ENCODE data around the gene NFE2L1. TPM values are rescaled to one million over a fixed set of nuclear protein-coding genes. Genes with fewer than 3 reads are reported as not detected.
A peak's percentile ranks its signal among the peaks of the same experiment; 100 is the strongest.

Gene NFE2L1
- 241 and 283 TPM in 2 replicates for polyA plus RNA-seq (2011; rRNA removed)
- 75.7 and 97.7 TPM in 2 replicates for polyA plus RNA-seq (2012; cell fraction: cytosol; rRNA removed)
- polyA plus RNA-seq (2012; cell fraction: nucleus; rRNA removed) = 151 and 159 TPM in 2 replicates
- polyA plus RNA-seq (2017; fragmentation: RNase III; extraction: RNeasy Plus Mini Kit Qiagen cat#74134 plus additional on column Dnase treatment) = 104 to 111 TPM (median 108 TPM) in 3 replicates
- 151 and 163 TPM in 2 replicates for polyA minus RNA-seq (2011; rRNA and poly(A)+ RNA removed)

GRCh38 chr17:48047741-48048383 lies at the start of gene NFE2L1:
NFE2L1 (plus strand) TSS chr17:48048359; CDS start chr17:48051119, 2,760 bp downstream.
- H3K27ac ChIP-seq = peak within 1 kb of the TSS; percentile 95 to 99
- H3K4me3 ChIP-seq = peak within 1 kb of the TSS; percentile 79
- ChIA-PET POLR2A (interaction anchor here (0.7 to 6.7 kb wide), 31 partner anchors 8 to 589 kb away, joined by 3 to 59 read pairs (median 8); partner anchors contain the start of genes CBX1, CDK5RAP3, HOXB9 and LRRC46), CTCF (interaction anchor here (1.0 to 46.6 kb wide), 10 partner anchors 13 to 127 kb away, joined by 3 to 1398 read pairs (median 6); partner anchors contain the start of gene COPZ2)
- no peaks in the 10 kb centered on the region for H3K9me3 ChIP-seq
- peak within 1 kb of the TSS; percentile 94 for H3K4me2 ChIP-seq
- ATAC-seq (peak; percentile 90 to 95), FAIRE-seq (no peak), DNase-seq (ENCODE audit: low read depth in 1 of 2, low spot score in 1 of 2) (peak; percentile 98 to 100)
- WGBS (ENCODE audit: missing lambda C conversion rate) = 2% methylated on average over 40 of the region's 47 CpGs
- peaks cover 52% of the 10 kb centered on the region for H3K4me1 ChIP-seq
- TF ChIP-seq MYC (IDR thresholded peaks at IDR 0.05; ENCODE audit: borderline replicate concordance, low read length) = peak; percentile 99
- peak; percentile 81 for TF ChIP-seq MAFK (IDR thresholded peaks at IDR 0.05; ENCODE audit: partially characterized antibody)
- peak; percentile 95 for TF ChIP-seq HEYL (CRISPR knock-in tag; IDR thresholded peaks at IDR 0.05)
- peak; percentile 94 for TF ChIP-seq TFCP2L1 (CRISPR knock-in tag; IDR thresholded peaks at IDR 0.05)
- no peak for TF ChIP-seq CTCF (IDR thresholded peaks at IDR 0.05)
- TF ChIP-seq EP300 (IDR thresholded peaks at IDR 0.05) = no peak
- TF ChIP-seq RAD21 (conservative IDR thresholded peaks at IDR 0.05 in 1 of 2, IDR thresholded peaks at IDR 0.05 in 1 of 2) = no peak
- peak; percentile 100 for TF ChIP-seq MAX (IDR thresholded peaks at IDR 0.05)
- TF ChIP-seq SREBF2 (IDR thresholded peaks at IDR 0.05) = no peak
- peak; percentile 90 for TF ChIP-seq RARB (CRISPR knock-in tag; IDR thresholded peaks at IDR 0.05)
- no peak for TF ChIP-seq MAZ (IDR thresholded peaks at IDR 0.05; ENCODE audit: borderline replicate concordance, low read depth, low read length)
- TF ChIP-seq CHD4 (IDR thresholded peaks at IDR 0.05; ENCODE audit: borderline replicate concordance) = no peak
- peak; percentile 77 for TF ChIP-seq RFX5 (IDR thresholded peaks at IDR 0.05)
- no peak for TF ChIP-seq SMC3 (IDR thresholded peaks at IDR 0.05)
- no peak for TF ChIP-seq NR3C1 (IDR thresholded peaks at IDR 0.05)
- no peak for TF ChIP-seq ELK1 (IDR thresholded peaks at IDR 0.05; ENCODE audit: low read depth, low read length)
- peak; percentile 96 for TF ChIP-seq TP53 (CRISPR knock-in tag; IDR thresholded peaks at IDR 0.05)
- peak; percentile 97 for TF ChIP-seq EHF (CRISPR knock-in tag; IDR thresholded peaks at IDR 0.05)
- peak; percentile 99 for TF ChIP-seq PBX3 (IDR thresholded peaks at IDR 0.05)
- TF ChIP-seq PHF8 (IDR thresholded peaks at IDR 0.05; ENCODE audit: borderline replicate concordance, low read depth) = peak; percentile 81
- TF ChIP-seq REST (IDR thresholded peaks at IDR 0.05) = no peak; the same call in 1 of the 2 replicates
- TF ChIP-seq ATOH8 (CRISPR knock-in tag; IDR thresholded peaks at IDR 0.05; ENCODE audit: low read depth) = peak; percentile 97
- peak; percentile 62 for TF ChIP-seq USF2 (IDR thresholded peaks at IDR 0.05)
- TF ChIP-seq GATA3 (IDR thresholded peaks at IDR 0.05; ENCODE audit: borderline replicate concordance) = peak; percentile 45; the same call in 1 of the 2 replicates
- peak; percentile 69 for TF ChIP-seq CHD2 (IDR thresholded peaks at IDR 0.05; ENCODE audit: low read length, partially characterized antibody)
- TF ChIP-seq ZNF302 (CRISPR knock-in tag; IDR thresholded peaks at IDR 0.05) = no peak
- no peak for TF ChIP-seq CBX8 (IDR thresholded peaks at IDR 0.05)
- no peak for TF ChIP-seq ZFP36 (IDR thresholded peaks at IDR 0.05; ENCODE audit: borderline replicate concordance, partially characterized antibody)
- TF ChIP-seq FOXS1 (CRISPR knock-in tag; IDR thresholded peaks at IDR 0.05) = peak; percentile 91

Measured in A549 (cell line).